NB4 (cell line): Measurements from ENCODE around the gene EHMT1.

ENCODE experiments used
- POLR2A ChIP-seq: IDR thresholded peaks from 2 replicates; pipeline ENCODE4 v1.6.1; 2011; ENCODE audit warnings: mild to moderate bottlenecking; ENCODE audit not compliant: insufficient read length; ENCODE audit errors: extremely low read depth
- TF ChIP-seq, protein P1 (sequence below): IDR thresholded peaks from one replicate; pipeline ENCODE4 v1.5.1; 2012; ENCODE audit warnings: low read depth, low read length

DNA sequence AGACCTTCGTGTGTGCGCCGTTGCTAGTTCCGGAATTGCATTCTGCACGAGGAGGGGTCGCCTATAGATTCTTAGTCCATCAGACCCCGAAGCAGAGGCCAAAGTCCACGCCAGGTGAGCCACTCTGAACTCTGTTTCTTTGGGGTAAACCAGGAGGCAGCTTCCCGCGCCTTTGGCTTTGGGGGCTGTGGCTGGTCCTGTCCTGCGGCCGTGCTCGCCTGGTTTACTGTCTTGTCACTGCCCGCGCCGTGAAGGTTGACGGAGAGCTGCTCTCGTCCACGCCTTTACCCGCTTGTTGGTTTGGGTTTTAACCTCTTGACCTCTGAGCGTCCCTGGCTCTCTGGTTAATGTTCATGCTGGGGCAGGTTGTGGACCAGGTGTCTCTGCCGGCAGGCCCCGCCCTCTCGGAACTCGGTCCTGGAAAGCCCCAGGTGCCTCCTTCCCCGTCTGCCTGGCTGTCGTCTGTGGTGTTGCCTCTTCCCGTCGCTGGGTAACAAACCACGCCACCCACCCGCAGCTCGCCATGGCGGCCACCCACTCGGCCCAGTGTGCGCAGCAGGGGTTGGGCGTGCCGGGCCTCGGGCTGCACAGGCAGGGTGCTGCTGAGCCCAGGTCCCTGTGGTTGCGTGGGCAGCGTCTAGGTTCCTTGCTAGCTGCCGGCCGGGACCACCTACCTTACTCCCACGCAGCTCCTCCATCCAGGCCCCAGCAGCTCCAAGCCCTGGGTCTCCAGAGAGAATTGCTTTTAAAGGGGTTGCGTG, 214.2 kb downstream of the EHMT1 start:
- TF ChIP-seq, protein P1, sequence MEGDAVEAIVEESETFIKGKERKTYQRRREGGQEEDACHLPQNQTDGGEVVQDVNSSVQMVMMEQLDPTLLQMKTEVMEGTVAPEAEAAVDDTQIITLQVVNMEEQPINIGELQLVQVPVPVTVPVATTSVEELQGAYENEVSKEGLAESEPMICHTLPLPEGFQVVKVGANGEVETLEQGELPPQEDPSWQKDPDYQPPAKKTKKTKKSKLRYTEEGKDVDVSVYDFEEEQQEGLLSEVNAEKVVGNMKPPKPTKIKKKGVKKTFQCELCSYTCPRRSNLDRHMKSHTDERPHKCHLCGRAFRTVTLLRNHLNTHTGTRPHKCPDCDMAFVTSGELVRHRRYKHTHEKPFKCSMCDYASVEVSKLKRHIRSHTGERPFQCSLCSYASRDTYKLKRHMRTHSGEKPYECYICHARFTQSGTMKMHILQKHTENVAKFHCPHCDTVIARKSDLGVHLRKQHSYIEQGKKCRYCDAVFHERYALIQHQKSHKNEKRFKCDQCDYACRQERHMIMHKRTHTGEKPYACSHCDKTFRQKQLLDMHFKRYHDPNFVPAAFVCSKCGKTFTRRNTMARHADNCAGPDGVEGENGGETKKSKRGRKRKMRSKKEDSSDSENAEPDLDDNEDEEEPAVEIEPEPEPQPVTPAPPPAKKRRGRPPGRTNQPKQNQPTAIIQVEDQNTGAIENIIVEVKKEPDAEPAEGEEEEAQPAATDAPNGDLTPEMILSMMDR, result no peak
- TF ChIP-seq POLR2A, result no peak
